HG02981 (cell line): ENCODE results near the gene TMTC2.
"Not testable (repeated sequence)": the region's sequence is repeated elsewhere in the genome, so short reads cannot be mapped to it uniquely, and the experiment has no call there.

ENCODE experiments used
- ATAC-seq: cut with Tn5 transposase; IDR thresholded peaks from one replicate; pipeline ENCODE4 v1.9.1; 2021; ENCODE audit warnings: mild to moderate bottlenecking, moderate library complexity; ENCODE audit not compliant: unreplicated experiment

Gene TMTC2

DNA sequence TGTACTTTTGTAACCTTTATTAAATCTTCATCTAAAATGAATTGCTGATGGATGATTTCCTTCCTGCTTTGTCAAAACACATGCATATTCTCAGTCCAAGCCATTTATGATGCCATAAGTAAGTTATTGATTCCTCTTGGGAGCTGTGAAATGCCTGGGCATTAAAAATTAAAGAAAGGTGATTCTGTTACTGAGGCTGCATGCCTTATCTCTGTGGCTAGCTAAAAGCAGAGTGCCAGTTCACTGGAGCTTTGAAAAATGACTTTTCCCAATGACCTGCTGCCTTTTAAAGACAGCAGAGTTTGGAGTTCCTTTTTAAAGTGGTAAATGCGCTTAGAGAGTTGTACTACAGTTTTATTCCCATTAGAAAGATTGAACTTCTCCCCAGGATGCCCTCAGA is 152.1 kb downstream of the TMTC2 start:
- no peak for ATAC-seq

DNA sequence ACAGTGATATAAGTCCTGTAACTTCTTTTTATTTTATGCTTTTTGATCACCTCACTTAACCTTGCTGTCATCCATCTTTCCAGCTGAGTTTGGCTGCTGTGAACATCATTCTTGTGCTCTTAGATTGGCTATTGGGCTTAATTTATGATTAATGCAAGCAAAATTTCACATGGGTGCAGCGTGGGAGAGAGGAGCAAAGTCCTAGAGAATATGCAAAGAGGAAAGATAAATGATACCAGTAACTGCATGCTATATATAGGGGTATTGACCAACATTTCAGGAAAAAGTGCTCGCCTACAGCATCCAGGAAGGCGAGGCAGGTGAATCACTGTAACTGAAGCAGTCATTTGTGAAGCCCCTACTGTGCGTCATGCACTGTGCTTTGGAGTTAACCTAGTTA is 153.1 kb downstream of the TMTC2 start:
- no peak for ATAC-seq

DNA sequence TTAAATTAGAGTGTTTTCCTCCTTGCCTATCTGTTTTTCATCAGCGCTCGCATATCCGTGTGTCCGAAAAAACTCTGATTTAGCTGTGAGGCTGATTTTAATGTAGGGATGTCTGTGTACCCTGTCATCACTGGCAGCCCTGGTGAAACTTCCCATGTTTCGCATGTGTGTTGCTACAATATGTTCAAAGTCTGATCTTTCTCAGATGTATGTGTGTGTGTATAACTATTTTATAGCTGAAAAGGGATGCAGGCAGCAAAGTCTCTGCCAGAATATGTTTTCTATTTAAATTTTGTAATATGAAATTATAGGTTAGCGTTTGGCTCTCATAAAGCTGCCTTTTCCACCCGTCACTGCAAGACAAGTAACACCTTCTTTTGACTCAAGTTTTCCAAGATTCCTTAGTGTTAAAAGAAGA is 154.8 kb downstream of the TMTC2 start:
- ATAC-seq: no peak

DNA sequence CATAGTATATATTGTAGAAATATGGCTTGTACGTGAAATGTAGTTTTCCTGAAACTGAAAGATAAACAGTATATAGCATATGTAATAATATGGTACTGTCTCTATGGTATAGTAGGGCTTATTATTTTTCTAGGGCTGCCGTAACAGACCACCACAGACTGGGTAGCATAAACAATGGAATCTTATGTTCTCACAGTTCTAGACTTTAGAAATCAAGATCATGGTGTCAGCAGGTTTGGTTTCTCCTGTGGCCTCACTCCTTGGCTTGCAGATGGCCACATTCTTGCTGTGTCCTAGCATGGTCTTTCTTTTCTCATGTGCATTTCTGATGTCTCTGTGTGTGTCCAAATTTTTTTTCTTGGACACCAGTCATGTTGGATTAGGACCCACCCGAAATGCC is 155.8 kb downstream of the TMTC2 start:
- no peak for ATAC-seq

DNA sequence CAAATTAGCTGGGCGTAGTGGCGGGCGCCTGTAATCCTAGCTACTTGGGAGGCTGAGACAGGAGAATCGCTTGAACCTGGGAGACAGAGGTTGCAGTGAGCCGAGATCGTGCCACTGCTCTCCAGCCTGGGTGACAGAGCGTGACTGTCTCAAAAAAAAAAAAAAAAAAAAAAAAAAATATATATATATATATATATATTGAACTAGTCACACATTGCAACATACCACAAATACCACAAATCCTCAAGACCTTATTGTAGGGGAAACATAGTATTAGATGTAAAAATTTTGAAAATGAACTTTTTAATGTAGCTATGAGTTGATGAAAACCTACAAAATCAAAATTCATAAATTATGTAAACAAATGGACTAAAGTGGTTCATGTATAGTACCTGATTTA is 158.4 kb downstream of the TMTC2 start:
- ATAC-seq: not testable (repeated sequence)

DNA sequence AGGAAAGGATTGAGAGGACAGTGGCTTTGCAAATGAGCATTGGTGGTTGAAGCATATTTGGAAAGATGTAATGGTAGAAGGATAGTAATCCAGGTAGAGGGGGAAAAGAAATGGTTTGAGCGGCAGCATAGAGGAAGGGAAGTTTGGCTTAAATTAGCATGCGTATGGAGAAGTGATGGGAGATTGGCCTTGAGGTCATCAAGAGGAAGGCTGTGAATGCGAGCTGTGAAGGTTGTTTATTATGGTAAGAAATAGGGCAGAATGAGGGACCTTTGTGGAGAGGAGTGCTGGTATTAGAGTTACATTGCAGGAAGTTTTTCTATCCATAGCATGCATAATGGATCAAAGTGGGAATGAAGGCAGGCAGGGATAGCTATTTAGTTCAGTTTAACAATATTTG is 162.1 kb downstream of the TMTC2 start:
- no peak for ATAC-seq

DNA sequence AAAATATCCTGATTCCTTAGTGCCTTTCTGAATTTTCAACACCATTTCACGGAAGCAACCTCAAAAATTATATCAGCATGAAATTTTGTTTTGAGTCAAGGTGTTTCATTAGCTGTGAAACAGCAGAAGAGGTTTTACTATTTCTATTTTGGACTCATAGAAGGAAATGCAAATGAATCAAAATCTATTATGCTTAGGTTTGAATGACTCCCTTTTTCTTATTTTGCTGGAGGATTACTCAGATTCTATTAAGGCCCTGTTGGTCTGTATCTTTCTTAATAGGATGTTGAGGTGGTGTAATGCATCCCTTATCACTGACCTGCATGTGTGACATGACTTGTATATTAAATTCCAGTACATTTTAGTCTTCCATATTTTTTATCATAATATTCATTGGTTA is 165.8 kb downstream of the TMTC2 start:
- peak; percentile 42 for ATAC-seq

DNA sequence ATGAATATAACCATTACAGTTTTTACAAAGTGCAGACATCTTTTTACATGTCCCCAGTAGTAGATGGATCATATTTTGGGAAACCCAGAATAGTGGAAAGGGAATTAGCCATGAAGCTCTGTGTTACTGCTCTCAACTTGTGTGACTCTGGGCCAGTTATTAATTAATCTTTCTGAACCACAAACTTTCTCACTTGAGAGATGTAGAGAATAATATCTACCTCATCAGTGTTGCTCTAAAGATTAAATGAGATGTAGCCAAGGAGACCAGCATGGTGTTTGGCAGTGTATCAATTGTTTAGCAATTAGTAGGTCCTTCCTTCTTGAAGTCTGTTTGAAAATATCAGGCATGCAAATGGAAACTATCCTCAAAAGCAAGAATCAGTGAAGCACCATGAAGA is 169.2 kb downstream of the TMTC2 start:
- ATAC-seq: peak; percentile 89

DNA sequence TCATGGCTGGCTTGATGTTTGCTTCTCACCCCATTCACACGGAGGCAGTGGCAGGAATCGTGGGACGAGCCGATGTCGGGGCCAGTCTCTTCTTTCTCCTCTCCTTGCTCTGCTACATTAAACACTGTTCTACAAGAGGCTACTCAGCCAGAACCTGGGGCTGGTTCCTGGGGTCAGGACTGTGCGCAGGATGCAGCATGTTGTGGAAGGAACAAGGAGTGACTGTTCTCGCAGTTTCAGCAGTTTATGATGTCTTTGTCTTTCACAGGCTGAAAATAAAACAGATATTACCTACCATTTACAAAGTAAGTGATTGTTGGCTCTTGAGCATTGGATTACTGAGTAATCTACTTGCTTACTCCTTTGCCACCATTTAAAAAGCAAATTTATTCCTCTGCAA is 170.6 kb downstream of the TMTC2 start:
- ATAC-seq: no peak

DNA sequence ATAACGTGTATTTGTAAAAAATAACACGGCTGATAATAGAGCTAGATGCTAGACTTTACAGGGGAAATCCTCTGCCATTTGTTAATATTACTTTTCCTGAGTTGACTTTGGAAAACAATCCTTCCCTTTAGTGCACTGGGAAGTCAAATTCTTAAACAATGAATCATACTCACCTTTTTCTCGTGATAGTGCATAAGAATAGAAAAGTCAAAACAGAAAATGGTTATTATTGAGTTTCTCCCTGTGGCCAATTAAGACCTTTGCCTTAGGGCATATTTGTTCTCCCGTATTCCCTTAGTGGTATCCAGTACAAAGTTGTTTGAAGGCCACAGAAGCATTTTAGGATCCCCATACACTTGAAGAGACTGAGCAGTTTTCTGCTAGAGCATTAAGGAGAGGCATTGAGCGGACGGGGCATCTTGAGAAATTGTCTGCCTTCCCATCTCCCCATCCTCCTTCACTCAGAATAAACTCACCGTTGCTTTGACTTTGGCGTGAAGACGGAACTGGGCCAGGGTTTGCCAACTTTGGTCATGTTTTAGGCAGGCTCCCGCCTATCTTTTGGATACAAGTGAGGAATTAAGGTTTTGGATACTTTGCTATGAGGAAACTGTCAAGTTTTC is 171.3 kb downstream of the TMTC2 start:
- ATAC-seq: no peak

DNA sequence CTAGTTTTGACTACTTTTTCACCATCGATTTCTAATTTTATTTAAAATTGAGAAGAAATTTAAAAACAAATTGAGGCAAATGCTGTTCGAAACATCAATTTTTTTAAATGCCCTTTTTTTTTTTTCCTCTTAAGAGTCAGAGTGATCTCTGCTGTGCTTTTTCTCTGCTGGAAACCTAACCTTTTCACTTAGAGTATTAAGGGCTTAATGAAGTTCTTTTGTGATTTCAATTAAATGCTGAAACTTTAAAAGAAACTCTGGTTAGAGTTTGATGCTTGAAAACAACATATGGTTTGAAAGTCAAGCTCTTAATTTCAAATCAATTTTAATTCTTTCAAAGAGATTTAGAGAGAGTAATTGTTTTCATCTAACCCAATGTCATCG is 171.8 kb downstream of the TMTC2 start:
- ATAC-seq: no peak

DNA sequence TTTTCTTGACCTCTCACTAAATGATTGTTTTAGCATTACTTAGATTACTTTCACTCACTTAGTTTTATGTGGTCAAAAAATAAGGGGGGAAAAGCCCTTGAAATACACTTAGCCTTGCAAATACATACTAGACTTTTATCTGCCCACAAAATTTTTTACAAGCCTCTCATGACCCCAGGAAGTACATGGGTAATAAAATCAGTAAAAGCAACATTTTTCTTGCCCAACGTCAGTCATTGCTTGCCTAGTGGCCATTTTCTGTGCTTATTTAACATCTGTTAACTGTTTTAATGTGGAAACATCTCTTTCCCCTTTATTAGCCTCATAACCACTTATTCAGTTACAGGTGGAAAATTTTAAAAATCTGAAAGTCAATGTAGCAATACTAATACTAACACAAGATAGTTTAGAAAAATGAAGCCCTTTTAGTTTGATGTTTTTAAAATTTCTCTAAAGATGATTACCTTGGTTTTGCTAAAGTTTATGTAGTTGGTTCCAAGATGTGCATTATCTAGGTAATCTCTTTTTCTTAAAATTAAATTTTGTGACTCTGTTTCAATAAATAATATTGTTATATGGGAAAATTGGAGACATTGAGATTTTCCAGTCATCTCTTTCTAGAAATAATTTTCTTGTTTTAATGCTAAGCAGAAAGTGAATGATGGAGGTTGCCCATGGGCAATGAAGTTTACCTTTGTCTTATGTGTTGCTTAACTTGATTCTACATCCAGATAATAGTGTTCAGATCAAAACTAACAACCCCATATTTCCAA is 175.5 kb downstream of the TMTC2 start:
- ATAC-seq: no peak

DNA sequence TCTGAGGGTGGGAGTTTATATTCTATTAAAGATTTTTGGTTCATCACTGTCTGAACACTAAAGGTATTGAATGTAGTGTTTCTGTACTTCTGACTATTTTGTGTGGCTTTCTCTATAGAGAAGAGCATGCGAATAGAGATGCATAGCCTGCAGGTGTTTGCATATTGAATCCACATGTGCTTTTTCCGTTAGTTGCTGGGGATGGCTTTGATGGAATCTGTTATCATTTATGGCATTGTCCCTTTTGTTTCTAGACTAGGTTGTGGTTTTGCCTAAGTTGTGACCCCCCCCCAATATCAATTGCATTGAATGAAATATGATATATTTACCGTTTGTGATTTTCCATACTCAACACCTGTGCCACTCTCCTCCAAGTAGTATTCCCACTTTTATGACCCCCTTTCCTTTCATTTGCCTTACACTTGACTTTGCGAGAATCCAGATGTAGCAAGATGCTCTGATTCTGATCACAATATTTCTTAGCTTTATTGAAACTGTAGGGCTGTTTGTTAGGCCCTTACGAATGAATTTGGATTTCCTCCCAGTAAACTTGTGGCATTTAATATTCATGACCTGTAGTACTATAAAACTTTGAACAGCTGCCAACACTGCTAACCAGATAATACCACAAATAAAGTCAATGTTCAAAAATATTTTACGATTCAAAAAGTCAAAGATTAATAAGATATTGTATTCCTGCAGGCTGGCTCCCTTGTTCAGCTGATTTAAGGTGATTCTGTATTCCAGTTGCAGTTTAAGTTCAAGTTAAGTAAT is 176.4 kb downstream of the TMTC2 start:
- ATAC-seq: no peak

DNA sequence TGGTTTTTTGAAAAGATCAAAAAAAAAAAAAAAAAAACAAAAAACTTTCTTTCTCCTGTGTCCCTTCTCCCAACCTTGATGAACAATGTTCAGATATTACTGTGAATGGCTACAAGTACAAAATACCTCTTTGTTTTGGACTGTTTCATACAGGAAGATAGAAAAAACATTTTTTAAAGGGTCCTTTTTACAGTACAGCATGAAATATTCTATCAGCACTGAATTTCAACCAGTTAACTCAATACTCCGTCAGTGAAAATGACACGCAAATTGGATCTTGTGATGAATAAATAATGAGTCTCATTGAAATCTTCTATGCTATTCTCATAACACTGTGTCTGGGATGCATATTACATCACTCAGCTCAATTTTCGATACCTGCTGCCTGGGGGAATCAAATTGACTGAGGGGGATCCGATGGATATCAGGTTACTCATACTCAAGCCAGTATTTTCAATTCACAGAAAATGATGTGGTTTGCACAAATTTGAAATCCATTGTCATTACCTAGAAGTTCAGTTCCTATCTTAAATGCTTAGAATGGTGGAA is 179.6 kb downstream of the TMTC2 start:
- no peak for ATAC-seq

DNA sequence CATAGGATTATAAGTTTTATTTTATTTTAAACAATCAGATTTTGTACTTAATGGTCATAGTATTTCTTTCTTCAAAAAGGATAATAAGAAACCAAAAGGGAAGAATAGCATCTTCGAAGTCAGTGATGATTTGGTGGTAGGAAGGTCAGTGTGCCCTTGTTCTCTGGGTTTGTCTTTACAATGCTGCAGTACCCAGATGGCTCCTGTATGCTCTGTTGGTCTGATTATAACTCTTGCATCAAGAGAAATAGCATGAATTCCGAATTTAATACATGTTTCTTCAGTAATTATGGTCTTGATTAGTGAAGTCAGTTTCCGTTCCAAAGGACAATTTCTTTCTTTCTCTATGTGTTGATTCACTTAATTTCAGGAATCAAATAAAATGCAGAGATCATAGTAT is 180.2 kb downstream of the TMTC2 start:
- no peak for ATAC-seq

DNA sequence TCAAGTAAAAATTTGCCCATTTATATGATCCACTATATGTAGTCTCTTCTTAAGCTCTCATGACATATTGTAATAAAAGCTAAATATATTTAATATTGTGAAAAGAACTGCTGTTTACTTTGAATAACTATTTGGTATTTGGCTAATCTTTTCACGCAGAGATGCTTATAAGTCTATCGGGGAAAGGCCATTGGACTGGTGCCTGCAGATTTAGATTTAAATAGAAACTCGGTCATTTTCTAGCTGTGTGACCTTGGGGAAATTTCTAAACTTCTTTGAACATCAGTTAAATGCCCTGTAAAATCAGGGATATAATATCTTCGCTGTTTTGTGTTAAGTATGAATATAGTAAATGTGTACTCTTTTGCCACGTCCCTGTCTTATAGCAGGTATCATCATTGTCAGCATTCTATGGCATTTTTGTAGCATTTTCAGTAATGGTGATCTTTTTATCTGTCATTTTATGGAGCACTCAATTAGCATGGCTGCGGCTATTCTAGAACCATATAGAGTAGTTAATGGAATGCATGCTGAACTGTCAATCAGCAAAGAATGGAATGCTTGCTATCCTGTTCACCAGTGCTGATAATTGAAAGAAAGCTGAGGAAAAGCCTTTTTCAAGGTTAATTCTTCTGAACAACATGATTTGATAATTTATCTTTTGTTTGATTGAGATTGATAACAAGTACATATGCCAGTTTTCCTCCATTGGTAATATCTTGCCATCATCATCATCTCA is 181.2 kb downstream of the TMTC2 start:
- no peak for ATAC-seq

DNA sequence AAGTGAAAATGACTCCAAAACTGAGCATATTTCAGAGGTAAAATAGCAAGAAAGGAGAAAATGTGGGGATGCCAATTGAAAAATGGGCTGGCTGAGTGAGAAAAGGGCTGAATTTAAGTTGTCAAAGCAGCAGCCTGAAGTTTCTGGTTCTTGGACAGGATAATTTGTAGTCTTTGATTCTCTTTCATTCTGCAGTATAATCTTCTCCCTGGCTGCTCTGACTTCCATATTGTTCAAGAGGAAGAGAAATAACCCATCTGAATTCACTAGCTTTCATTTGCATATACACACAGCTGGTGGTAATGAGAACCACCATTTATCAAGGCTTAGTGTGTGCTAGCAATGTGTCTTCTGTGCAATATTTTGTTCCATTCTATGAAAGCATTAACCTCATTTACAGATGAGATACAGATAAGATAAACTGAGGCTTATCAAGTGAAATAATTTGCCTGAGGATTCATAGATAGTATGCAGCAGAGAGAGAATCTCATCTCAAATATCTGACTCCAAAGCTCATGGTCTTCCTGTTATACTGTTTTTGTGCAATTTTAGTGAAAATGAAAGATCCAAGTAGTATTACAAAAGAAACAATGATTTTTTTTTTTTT is 184.2 kb downstream of the TMTC2 start:
- ATAC-seq: peak; percentile 71

DNA sequence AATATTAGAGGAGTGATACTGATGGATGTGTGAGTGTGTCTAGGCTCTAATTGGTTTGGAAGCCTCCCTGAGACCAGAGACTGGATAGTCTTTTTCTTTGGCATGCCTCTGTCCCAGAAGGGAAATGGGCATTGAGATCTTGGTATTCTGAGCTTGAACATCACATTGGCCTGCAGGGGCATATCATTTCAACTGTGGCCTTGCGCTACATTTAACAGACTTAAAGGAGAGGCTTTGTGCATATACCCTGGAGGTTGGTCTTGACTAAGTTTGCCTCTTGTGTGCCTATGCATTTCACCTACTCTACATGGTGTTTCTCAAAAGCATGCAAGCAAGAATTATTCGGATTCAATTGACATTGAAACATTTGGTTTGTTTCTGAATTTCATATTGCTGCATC is 185.4 kb downstream of the TMTC2 start:
- no peak for ATAC-seq

DNA sequence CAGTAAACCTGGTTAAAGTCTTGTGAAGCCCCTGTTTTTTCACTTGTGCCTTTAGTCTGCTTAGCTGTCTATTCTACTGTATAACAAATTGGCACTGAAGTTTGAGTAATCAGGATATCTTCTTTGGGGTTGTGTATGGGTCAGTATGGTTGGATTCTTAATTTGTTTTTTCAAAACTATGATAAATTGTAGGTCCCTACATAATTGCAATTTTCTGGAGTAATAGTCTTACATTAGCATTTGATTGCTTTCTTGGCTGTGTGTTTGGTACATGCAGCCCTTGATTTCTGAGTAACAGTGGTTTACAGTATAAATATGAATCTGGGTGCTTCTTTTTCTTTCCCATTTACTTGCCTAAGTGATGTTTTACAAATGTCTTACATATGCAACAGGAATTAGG is 186.6 kb downstream of the TMTC2 start:
- ATAC-seq: no peak

DNA sequence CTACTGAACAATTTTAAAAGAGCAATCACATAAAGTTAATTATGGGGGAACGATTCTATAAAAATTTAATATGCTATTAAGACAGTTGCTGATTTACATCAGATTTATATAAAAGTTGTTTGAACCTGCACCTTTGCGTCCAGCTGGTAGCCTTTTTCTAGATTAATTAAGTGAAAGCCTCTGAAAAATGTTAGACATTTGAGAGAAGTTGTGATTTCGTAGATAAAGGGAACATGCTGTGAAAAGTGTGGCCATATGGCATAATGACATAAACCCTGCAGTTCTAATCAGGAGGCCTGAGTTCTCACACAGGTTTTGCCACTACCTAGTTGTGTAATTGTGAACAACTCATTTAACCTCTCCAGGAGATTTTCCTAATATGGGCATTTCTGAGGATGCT is 187.2 kb downstream of the TMTC2 start:
- no peak for ATAC-seq

DNA sequence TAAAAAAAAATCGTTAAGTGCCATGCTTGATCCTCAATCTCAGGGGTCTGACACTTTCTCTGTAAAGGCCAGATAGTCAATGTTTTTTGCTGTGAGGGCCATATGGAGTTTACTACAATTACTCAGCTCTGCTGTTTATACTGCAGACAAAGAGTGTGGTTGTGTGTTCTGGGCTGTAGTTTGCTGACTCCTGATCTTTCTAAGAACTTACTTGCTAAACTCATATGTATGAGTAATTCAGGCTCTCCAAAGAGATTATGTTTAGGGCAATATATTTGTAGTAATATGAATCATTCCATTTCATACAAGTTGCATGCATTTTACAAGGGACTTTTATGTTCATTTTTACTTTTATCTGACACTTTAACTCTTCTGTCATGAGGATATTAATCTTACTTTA is 188.2 kb downstream of the TMTC2 start:
- ATAC-seq: no peak
